ENCODE measurements around the gene WDR11. TPM values are rescaled to one million over a fixed set of nuclear protein-coding genes. Genes with fewer than 3 reads are reported as not detected.
A peak's percentile ranks its signal among the peaks of the same experiment; 100 is the strongest.

Gene WDR11
- total and polyA plus RNA-seq, 12 donors: 9.6 to 29.3 (median 14.5) TPM

DNA sequence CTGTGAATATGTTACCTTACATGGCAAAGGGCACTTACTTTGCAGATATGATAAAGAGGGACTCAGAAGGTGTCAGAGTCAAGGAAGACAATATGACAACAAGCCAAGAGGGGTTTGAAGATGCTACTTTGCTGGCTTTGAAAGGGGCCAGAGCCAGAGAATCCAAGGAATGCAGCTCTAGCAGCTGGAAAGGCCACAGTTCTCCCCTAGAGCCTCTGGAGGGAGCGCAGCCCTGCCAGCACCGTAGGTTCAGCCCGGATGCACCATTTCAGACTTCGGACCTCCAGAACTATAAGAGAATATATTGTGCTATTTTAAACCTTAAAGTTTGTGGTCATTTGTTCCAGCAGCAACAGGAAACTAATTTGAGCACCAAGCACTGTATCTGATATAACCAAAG is 32.9 kb upstream of the WDR11 start:
- WGBS, 2 donors: 59 to 61% methylated on average over 4 of the region's 4 CpGs
- Histone ChIP-seq H3K27me3 (peaks cover 0 to 7% (median 0%) of the 10 kb centered on the region in 7 donors), H3K9me3 (peaks cover 0 to 3% (median 0%) of the 10 kb centered on the region in 11 donors), H3K27ac (no peak overlapping the region), H3K4me3 (no peak overlapping the region), H3K4me1 (no peaks in the 10 kb centered on the region), H3K36me3 (no peaks in the 10 kb centered on the region)
- intact Hi-C loops (cut with DNase I): no loop called here
- TF ChIP-seq CTCF (IDR thresholded peaks at IDR 0.05): no peak
- ATAC-seq: no peak
- DNase-seq: no peak

GRCh38 chr10:120819366-120819765 is 31.8 kb upstream of the WDR11 start:
- peaks cover 0 to 3% (median 0%) of the 10 kb centered on the region in 11 donors for H3K9me3 ChIP-seq
- TF ChIP-seq CTCF (IDR thresholded peaks at IDR 0.05): no peak
- ATAC-seq (no peak), DNase-seq (no peak)
- no peak overlapping the region for H3K4me3 ChIP-seq
- intact Hi-C loops (cut with DNase I): no loop called here
- 83 to 87% methylated on average over 6 of the region's 6 CpGs for WGBS, 2 donors
- H3K27me3 ChIP-seq: peaks cover 0 to 7% (median 0%) of the 10 kb centered on the region in 7 donors
- H3K36me3 ChIP-seq: no peaks in the 10 kb centered on the region
- no peaks in the 10 kb centered on the region for H3K4me1 ChIP-seq
- no peak overlapping the region for H3K27ac ChIP-seq

DNA sequence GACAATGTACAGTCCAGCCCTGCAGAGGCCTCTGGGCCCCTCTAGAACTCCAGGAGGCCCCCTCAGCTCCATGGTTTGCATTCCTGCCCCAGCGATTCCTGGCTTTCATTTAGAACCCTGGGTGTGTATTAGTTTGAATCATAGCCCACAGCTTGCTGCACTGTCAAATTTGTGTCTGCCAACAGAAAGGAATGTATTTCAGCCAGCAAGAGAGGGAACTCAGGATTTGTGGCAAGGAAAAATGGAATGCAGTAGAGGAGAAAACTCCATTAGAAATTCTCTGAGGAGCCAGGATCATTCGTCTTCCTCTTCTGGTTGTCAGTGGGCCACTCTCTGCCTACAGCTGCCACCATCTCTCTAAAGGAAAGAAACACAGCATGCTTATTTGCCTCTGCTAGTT is 27.9 kb upstream of the WDR11 start:
- intact Hi-C loops (cut with DNase I): no loop called here
- Histone ChIP-seq H3K27ac (no peak overlapping the region), H3K9me3 (no peaks in the 10 kb centered on the region), H3K36me3 (no peaks in the 10 kb centered on the region), H3K27me3 (peaks cover 0 to 6% (median 0%) of the 10 kb centered on the region in 7 donors), H3K4me1 (peaks cover 0 to 25% (median 0%) of the 10 kb centered on the region in 9 donors), H3K4me3 (no peak overlapping the region)
- WGBS, 2 donors: 44 to 65% methylated on average over 2 of the region's 2 CpGs
- ATAC-seq (no peak), DNase-seq (no peak)
- no peak for TF ChIP-seq CTCF (IDR thresholded peaks at IDR 0.05)

- no peak for ATAC-seq
- H3K27ac ChIP-seq: no peak overlapping the region
- intact Hi-C loops (cut with DNase I): no loop called here
- WGBS, 2 donors: 45 to 46% methylated on average over 9 of the region's 9 CpGs
- H3K9me3 ChIP-seq: no peaks in the 10 kb centered on the region
- H3K36me3 ChIP-seq: no peaks in the 10 kb centered on the region
- DNase-seq: no peak
- peaks cover 0 to 25% (median 0%) of the 10 kb centered on the region in 9 donors for H3K4me1 ChIP-seq
- H3K27me3 ChIP-seq: no peaks in the 10 kb centered on the region
- TF ChIP-seq CTCF (IDR thresholded peaks at IDR 0.05): peak in 6 of 9 donors; percentile 5 to 57 (median 12)
- H3K4me3 ChIP-seq: no peak overlapping the region
These were observed 26.3 kb upstream of the WDR11 start for GRCh38 chr10:120824881-120825309.

Data from heart right ventricle (tissue), 16 donors.